GM10266 (cell line): ENCODE data around the gene NES.

Experiments used
- DNase-seq: peaks from one replicate; pipeline ENCODE4 v3.0.0; 2012; ENCODE audit errors: extremely low spot score
- TF ChIP-seq, protein P1 (sequence below): IDR thresholded peaks from 2 replicates; pipeline ENCODE4 v1.5.1; 2012; ENCODE audit warnings: mild to moderate bottlenecking, low read depth; ENCODE audit not compliant: control insufficient read depth, insufficient read depth; ENCODE audit errors: missing control alignments

Gene NES

GRCh38 chr1:156677616-156678596, 699 bp upstream of the NES start:
- TF ChIP-seq, protein P1, sequence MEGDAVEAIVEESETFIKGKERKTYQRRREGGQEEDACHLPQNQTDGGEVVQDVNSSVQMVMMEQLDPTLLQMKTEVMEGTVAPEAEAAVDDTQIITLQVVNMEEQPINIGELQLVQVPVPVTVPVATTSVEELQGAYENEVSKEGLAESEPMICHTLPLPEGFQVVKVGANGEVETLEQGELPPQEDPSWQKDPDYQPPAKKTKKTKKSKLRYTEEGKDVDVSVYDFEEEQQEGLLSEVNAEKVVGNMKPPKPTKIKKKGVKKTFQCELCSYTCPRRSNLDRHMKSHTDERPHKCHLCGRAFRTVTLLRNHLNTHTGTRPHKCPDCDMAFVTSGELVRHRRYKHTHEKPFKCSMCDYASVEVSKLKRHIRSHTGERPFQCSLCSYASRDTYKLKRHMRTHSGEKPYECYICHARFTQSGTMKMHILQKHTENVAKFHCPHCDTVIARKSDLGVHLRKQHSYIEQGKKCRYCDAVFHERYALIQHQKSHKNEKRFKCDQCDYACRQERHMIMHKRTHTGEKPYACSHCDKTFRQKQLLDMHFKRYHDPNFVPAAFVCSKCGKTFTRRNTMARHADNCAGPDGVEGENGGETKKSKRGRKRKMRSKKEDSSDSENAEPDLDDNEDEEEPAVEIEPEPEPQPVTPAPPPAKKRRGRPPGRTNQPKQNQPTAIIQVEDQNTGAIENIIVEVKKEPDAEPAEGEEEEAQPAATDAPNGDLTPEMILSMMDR: peak; percentile 77
- DNase-seq: peak; percentile 79

DNA sequence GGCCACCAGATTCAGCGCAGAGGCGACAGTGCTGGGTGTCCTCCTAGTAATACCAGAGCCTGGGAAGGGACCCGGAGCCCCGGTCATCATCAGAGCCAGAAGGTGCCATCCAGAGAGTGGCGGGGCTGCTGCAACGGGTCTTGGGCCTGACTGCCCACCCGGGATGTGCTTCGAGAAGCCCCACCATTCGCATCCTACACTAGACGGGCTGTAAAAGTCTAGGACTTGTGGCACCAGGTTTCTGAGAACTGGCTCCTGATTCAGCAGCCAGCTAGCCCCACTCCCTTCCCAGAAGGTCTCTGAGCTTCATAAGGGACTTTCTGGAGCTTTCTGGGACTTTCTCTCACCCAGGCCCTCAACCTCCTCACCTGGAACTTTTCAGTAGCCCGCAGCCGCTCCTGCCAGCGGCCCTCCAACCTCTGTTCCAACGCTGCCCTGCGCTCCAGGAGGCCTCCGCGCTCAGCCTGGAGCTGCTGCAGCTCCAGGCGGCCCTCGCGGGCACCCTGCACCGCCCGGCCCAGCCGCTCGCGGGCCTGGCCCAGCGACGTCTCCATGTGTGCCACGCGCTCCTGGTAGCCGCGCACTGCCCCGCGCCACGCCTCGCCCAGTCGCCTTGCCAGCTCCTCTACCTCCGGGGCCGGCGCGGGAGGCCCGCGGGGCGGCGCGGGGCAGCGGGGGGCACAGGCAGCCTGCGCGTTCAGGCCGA, 940 bp downstream of the NES start:
- TF ChIP-seq, protein P1: no peak
- DNase-seq: no peak

DNA sequence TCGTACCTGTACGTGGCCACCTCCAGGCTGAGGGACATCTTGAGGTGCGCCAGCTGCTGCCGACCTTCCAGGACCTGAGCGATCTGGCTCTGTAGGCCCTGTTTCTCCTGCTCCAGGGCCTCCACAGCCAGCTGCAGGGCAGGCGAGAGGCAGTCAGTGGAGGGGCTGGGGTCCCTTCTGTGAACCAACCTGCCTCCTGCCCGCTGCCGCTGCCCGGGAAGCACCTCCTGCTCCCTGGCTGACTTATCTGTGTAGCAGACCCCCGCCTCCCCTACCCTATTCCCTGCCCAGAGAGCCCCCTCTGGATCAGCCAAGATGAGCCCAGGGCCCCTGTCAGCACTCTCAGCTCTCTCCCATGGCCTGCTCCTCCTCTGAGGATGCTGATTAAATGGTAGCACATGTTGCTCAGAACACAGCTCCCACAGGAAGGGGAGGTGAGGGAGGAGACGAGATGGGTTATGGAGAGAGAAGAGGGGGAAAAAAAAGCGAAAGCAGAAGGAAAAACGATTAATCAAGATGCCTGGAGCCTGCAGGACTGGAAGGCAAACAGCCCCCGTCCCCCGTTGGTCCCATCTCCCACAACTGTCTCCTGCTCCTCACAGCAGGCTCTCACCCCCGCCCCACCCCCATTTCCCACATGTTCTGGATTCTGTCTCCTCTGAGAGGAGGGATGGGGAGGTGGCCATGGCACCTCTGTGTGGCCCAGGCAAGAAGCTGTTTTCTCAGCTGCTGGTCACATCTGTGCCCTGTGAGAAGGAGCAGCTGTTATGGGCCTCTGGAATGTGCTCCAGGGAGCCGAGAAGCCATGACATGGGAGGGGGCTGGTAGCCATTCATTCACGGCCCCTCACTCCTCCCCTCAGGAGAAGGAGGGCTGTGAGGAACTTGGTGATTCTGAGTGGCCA, 1.7 kb downstream of the NES start:
- no peak for DNase-seq
- TF ChIP-seq, protein P1: no peak

DNA sequence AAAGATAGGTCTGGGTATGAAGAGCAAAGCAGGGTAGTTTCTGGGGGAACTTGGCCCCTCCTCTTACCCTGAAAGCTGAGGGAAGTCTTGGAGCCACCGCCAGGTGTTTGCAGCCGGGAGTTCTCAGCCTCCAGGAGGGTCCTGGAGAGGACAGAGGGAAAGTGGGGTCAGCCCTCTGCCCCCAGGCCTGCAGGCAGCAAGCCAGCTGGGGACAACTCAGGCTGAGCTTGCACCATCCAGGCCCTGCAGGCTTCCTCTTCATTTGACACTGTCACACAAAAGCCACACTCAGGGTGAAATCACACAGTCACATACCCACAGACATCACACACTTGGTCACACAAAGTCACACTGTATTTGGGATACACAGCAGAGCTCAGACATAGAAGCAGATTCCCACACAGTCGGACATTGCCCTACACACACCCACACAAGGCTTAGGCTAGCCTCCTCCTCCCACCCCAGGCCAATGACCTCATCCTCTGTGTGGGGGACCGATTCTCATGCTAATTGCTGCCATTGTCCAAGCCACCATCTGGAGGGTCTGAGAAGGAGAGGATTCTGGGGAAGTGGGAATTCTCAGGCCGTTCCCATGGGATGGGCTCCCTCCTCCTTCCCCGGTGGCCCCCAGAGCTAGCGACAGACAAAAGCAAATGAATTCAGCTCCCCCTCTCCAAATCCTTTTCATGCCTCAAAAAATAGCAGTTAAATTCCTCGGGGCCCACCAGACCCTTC, 3.7 kb downstream of the NES start:
- DNase-seq: no peak
- TF ChIP-seq, protein P1: no peak

DNA sequence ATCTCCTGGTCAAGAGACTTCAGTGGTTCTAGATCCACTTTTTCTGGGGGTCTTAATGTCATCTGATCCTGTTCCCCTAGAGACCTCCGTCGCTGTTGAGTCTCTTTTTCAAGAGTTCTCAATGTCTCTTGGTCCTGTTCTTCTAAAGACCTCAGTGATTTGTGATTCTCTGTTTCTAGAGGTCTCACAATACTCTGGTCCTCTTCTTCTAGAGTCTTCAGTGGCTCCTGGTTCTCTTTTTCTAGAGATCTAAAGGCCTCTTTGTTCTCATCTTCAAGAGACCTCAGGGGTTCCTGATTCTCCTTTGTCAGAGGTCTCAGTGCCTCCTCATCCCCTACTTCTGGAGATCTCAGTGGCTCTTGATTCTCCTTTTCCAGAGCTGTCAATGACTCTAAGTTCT, 5.4 kb downstream of the NES start:
- no peak for DNase-seq
- TF ChIP-seq, protein P1: no peak

GRCh38 chr1:156670791-156671190, 6.4 kb downstream of the NES start:
- TF ChIP-seq, protein P1: no peak
- no peak for DNase-seq
